IPS DF 4.7 (cell line): Measurements from ENCODE around the gene WFIKKN1.

ENCODE experiments used
- DNase-seq: peaks from one replicate; pipeline ENCODE4 v3.0.0-alpha.2; 2013; ENCODE audit warnings: low spot score; ENCODE audit errors: extremely low read depth

The WFIKKN1 gene

GRCh38 chr16:672851-673250 is 42.1 kb downstream of the WFIKKN1 start:
- no peak for DNase-seq

- DNase-seq = no peak
Measured at GRCh38 chr16:673399-673991, 42.7 kb downstream of the WFIKKN1 start.

GRCh38 chr16:674214-674881 is 43.6 kb downstream of the WFIKKN1 start:
- DNase-seq = no peak

- no peak for DNase-seq
Measured at GRCh38 chr16:674968-675883, 44.4 kb downstream of the WFIKKN1 start, which contains the start of gene RHBDL1. Gene RHBDL1 (plus strand): TSS chr16:675671. CDS start chr16:675791, 120 bp downstream.

- DNase-seq = no peak
Measured at GRCh38 chr16:675884-676564, 45.2 kb downstream of the WFIKKN1 start.

- no peak for DNase-seq
Measured at GRCh38 chr16:676565-676902, 45.7 kb downstream of the WFIKKN1 start.

GRCh38 chr16:676913-677312 is 46.1 kb downstream of the WFIKKN1 start:
- no peak for DNase-seq

- no peak for DNase-seq
Measured at GRCh38 chr16:677316-678190, 46.8 kb downstream of the WFIKKN1 start.

- no peak for DNase-seq
Measured at GRCh38 chr16:678209-678857, 47.5 kb downstream of the WFIKKN1 start.

- DNase-seq = no peak
Measured at GRCh38 chr16:678858-679813, 48.4 kb downstream of the WFIKKN1 start.

GRCh38 chr16:679814-680624 is 49.2 kb downstream of the WFIKKN1 start, which contains the start of gene STUB1:
Gene STUB1 (plus strand): TSS chr16:680410. CDS start chr16:680526, 116 bp downstream.
- DNase-seq = no peak

GRCh38 chr16:680625-680945 is 49.8 kb downstream of the WFIKKN1 start:
- DNase-seq = no peak

GRCh38 chr16:680967-681745 is 50.4 kb downstream of the WFIKKN1 start:
- no peak for DNase-seq

- DNase-seq = no peak
Measured at GRCh38 chr16:681746-682427, 51.1 kb downstream of the WFIKKN1 start.

- no peak for DNase-seq
Measured at GRCh38 chr16:682493-683395, 52.0 kb downstream of the WFIKKN1 start.
